Hematopoietic multipotent progenitor cell treated with erythropoietin and hydrocortisone succinate and interleukin-3 and kit ligand, for 6 days (in vitro differentiated cells): Measurements from ENCODE around the gene IWS1.
"Not testable (repeated sequence)": the region's sequence is repeated elsewhere in the genome, so short reads cannot be mapped to it uniquely, and the experiment has no call there.

Experiments used
- DNase-seq: peaks from one replicate; pipeline ENCODE4 v3.0.0-alpha.2; 2015

IWS1 gene

GRCh38 chr2:127527001-127527804 lies 914 bp upstream of the IWS1 start:
- peak; percentile 50 for DNase-seq

GRCh38 chr2:127525691-127526131 lies 578 bp downstream of the IWS1 start:
- peak; percentile 56 for DNase-seq

DNA sequence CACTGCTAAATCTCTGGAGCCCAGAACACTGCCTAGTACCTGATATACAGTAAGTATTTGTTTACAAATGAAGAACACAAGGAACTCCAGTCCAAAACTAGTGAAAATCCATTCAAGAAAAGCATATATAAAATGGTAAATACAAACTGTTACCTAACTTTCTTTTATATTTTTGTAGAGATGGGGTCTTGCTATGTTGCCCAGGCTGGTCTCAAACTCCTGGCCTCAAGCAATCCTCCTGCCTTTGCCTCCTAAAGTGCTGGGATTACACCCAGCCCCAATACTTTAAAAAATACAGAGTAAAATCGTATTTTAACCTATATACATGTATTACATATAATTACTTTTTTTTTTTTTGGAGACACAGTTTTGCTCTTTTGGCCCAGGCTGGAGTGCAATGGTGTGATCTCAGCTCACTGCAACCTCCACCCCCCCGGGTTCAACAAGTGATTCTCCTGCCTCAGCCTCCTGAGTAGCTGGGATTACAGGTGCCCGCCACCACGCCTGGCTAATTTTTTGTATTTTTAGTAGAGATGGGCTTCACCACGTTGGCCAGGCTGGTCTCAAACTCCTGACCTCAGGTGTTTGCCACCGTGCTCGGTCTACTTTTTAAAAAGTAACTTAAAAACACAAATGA lies 2.0 kb downstream of the IWS1 start:
- DNase-seq = not testable (repeated sequence)

DNA sequence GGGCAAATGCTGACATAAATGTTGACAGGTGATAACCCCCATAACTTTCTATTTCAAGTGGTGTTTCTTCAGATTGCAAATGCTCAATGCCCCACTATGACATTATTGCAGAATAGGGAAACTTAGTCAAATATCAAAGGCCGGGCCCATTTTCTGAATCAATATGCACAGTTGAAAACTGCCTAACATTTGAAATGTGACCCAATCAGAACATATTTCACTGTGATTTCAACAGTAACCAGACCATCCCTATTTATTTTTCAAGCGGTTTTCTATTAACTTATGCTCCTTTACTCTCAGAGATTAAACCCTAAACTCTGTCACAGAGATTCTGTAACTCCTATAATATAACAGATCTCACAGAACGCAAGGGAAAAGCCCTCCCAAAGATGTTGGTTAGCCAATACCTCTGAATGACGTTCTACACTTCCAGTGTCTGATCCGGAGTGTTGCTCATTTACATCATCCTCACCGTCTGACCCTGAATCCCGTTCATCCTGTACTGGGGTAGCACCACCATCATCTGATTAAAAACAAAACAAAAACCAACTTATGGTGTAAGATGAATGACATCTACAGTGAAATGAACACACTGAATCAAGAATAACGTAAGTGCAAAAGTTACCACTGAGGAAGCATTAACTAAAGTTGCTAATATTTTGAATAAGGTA lies 2.9 kb downstream of the IWS1 start:
- DNase-seq = no peak

DNA sequence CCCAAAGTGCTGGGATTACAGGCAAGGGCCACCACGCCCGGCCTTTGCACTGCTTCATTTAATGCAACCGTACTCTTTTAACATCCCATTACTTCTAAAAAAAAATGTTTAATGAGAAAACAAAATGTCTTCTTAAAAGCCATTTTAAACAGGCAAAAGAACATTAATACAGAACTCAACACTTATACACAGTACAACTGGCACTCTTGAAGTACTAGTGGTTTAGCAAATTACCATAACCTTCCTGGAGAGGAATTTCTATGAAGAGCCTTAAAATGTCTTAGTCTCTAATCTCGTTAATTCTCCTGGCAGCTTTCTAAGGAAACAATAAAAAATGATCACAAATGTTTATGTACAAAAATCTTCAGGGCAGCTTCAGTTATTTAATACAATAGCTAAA lies 5.9 kb downstream of the IWS1 start:
- no peak for DNase-seq

DNA sequence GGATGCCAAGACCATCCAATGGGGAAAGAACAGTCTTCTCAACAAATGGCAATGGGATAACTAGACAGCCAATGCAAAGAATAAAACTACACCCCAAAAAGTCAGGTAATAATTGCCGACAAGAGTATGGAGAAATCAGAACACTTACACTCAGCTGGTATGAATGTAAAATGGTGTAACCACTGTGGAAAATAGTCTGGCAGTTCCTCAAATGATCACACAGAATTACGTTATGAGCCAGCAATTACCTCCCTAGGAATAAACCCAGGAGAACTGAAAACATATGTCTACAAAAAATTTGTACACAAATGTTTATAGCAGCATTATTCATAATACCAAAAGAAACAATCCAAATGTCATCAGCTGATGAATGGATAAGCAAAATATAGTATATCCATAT lies 8.8 kb downstream of the IWS1 start:
- DNase-seq = no peak

DNA sequence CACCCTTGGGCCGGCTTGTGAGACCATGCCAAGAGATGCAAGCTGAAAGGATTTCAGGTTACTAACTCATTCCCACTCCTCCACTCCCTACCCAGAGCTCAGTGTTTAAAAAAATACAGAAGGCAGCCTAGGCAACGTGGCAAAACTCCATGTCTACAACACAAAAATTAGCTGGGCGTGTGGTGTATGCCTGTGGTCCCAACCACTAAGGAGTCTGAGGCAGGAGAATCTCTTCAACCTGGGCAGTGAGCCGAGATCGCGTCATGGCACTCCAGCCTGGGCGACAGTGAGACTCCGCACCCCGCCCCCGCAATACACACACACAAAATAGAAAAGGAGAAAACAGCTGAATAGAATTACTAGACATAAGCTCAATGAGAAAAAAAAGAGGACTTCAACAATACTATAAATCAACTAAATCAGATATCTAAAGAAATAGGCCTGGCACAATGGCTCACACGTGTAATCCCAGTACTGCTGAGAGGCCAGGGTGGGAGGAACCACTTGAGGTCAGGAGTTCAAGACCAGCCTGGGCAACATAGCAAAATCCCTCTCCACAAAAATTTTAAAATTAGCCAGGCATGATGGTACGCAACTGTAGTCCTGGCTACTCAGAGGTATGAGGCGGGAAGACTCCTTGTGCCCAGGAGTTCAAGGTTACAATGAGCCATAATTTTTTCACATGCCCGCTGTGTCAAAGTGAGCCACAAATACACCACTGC lies 10.1 kb downstream of the IWS1 start:
- DNase-seq = no peak

GRCh38 chr2:127515383-127515915 lies 10.8 kb downstream of the IWS1 start:
- no peak for DNase-seq

DNA sequence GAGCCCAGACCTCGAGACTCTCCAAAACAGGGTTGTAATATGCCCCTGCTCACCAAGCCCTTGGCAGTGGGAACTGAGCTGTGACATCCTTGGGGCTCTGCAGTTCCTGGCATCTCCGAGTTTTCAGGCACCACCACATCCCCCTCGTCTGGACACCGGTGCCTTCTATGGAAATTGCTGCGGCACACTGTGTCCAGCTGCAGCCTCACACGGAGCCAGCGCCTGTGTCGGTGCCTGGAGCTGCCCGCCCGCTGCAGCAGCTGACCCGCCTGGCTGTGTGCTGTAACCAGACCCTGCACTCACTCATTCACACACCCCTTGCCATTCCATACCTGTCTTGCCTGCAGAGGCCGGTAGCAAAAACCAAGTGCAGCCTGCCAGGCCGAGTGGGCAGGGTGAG lies 11.8 kb downstream of the IWS1 start:
- no peak for DNase-seq

GRCh38 chr2:127514076-127514475 lies 12.2 kb downstream of the IWS1 start:
- no peak for DNase-seq

GRCh38 chr2:127512362-127512761 lies 13.9 kb downstream of the IWS1 start:
- no peak for DNase-seq

GRCh38 chr2:127511917-127512316 lies 14.4 kb downstream of the IWS1 start:
- DNase-seq = no peak

- DNase-seq = no peak
These were observed 15.1 kb downstream of the IWS1 start for GRCh38 chr2:127511090-127511695.

DNA sequence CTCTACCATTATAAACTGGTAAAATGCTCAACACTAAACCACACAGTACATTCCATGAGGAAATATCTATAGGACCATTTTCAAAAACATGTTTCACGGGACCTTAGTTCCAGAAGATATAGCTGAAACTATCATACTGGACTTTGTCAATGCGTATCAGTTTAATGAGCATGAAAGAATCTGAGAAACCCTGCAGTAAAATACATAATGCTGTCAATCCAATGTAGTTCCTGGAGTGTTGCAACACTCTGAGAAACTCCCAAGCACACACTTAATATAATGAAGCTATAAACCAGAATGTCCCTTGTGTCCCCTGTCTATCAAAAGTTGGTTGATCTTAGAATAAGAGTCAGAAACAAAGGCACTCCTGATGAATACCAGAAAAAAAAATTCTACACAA lies 16.2 kb downstream of the IWS1 start:
- no peak for DNase-seq

- peak; percentile 69 for DNase-seq
These were observed 17.7 kb downstream of the IWS1 start for GRCh38 chr2:127508631-127509034.

DNA sequence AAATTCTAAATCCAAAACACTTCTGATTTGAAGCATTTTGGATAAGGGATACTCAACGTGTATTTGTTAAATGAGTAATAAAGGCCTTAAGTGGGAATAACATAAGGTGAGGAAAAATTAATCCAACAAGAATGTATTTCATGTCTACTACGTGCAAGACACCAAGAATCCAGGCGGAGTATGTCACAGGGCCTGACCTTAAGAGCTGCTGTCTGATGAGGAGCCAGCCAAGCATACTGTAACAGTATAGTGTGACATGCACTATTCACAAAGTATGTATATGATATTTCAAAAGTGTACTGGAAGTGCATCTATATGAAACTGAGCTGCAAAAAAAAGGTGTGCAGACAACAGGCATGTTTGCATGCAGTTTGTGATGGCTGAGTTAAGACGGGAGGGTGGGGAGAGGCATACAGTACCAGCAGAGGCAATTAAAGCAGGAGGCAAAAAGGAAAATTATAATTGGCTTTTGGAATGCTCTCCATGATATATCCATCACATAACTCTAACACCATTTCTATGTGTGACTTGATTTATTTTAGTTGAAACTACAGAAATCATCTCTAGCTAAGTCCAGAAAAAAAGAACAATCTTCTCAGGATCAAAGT lies 18.2 kb downstream of the IWS1 start:
- no peak for DNase-seq

GRCh38 chr2:127506510-127506909 lies 19.8 kb downstream of the IWS1 start:
- DNase-seq = peak; percentile 25

DNA sequence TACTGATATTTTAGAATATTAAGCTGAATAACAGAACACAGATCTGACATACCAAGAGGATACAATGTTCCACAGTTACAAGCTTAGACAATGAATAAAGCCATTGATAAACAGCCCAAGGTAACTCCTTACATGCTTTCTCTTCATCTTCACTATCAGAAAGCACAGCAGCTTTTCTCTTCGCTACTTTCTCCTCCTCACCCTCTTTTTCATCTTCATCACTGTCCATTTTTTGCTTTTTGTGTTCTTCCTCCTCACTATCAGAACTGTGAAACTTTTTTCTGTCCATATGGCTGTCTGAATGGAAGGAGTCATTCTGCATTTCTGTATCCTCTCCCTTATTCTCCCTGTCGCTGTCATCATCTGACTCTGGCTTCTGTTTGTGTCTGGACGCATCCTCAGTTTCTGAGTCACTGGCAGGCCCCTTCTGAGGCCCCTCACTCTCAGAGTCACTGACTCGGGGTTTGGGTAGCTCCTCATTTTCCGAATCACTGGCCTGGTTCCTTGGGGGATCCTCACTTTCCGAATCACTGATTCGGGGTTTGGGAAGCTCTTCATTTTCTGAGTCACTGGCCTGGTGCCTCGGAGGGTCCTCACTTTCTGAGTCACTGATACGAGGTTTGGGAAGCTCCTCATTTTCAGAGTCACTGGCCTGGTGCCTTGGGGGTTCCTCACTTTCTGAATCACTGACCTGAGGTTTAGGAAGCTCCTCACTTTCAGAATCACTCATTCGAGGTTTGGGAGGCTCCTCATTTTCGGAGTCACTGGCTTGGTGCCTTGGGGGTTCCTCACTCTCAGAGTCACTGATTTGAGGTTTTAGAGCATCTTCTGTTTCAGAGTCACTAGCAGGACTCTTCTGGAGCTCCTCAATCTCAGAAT lies 21.5 kb downstream of the IWS1 start:
- DNase-seq = no peak

GRCh38 chr2:127503491-127503890 lies 22.8 kb downstream of the IWS1 start:
- DNase-seq = no peak

GRCh38 chr2:127498386-127498785 lies 27.9 kb downstream of the IWS1 start:
- peak; percentile 63 for DNase-seq

GRCh38 chr2:127490283-127490682 lies 36.0 kb downstream of the IWS1 start:
- no peak for DNase-seq
